ENCODE measurements around the gene VPS13D.

Gene VPS13D

GRCh38 chr1:12244078-12244477, 14.2 kb downstream of the VPS13D start:
- DNase-seq = no peak

DNA sequence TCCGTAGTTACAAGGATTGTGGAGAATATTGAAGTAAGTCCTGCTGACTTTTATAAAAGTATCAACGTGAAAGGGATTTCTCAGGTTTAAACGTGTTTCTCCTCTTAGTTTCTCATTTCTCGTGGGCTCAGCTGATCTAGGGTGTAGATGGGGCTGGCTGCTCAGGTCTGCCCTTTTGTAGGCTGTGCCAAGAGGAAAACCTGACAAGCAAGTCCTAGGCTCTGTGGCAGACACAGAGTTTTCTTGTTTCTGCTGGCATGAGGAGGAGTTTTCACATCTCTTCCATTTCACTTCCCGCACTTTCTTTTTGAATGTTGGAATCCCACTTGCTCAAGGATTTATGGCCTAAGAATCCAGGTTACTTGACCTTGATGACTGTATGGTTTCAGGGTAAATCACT, 14.8 kb downstream of the VPS13D start:
- no peak for DNase-seq

DNA sequence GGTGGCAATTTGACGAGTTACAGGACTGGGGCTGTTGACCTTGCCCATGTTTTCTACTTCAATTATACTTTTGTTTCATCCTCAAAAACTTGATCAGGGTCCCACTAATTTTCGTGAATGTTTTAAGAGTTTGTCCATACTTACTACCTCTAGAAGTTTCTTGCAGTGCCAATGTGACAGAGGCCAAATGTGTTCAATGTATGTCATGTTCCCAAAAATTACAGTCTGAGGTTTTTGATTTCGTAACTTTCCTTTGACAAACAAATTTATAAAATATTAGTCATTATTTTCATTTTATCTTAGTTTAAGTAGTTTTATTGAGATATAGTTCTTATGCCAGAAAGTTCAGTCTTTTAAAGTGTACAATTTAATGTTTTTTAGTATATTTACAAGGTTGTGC, 15.3 kb downstream of the VPS13D start:
- DNase-seq = no peak

DNA sequence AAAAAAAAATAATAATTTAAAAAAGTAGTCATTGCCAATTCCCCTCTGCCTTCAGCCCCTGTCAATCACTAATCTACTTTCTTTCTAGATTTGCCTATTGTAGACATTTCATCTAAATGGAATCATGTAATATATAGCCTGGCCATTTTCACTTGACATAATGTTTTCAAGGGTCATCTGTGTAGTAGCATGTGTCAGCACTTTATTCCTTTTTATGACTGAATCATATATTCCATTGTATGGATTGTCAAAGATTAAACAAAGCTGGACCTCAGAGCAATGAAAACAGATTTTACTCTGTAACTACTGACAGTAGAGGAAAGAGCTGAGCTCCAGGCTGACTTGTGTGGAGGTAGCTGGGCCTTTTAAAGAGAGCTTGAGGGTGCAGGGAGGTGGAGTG, 15.9 kb downstream of the VPS13D start:
- no peak for DNase-seq

DNA sequence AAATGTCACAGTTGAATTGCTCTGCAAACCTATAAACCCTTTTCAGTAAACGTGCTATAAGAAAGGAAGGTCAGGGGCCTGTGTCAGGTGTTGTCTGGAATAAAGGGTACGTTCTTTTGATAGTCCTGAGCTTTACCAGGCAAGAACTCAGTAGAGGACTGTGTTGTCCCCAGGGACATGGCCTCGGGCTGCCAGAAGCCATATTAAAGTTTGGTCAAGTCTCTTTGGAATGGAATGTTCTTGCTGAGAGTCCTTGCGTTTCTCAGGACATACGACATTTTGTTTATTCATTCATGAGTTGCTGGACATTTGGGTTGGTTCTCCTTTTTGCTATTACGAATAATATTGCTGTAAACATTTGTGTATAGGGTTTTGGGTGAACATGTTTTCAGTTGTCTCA, 16.8 kb downstream of the VPS13D start:
- DNase-seq = no peak

GRCh38 chr1:12249181-12249580, 19.4 kb downstream of the VPS13D start:
- no peak for DNase-seq

GRCh38 chr1:12249748-12250147, 19.9 kb downstream of the VPS13D start:
- no peak for DNase-seq

DNA sequence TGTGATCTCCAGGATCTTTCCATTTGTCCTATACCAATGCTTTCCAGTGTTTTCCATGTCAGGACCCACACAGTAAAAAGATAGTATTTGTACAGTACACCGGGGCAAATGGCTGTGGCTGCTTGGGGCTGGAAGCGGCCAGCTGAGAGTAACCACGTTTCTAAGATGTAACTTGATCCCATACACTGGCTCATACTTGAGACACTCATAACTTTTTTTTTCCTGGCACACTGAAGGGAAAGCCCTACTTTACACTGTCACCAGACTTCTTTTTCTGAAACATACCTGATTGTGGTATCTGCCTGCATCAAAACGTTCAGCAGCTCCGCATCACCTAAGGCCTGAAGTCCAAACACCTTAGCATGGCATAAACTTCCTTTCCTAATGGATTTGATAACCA, 21.6 kb downstream of the VPS13D start:
- no peak for DNase-seq

DNA sequence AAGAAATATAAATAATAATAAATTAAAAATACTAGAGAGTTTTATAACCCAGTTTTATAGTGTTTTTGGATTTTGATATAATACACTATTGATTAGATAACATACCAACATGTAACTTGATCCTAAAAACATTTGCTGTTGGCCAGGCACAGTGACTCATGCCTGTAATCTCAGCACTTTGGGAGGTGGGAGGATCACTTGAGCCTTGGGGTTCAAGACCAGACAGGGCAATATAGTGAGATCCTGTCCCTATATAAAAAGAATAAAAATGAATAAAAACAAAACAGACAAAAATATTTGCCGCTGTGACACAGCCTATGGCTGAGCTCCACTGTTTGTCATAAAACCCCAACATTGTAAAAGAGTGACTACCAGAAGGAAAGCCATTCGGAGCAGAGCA, 26.1 kb downstream of the VPS13D start:
- no peak for DNase-seq

DNA sequence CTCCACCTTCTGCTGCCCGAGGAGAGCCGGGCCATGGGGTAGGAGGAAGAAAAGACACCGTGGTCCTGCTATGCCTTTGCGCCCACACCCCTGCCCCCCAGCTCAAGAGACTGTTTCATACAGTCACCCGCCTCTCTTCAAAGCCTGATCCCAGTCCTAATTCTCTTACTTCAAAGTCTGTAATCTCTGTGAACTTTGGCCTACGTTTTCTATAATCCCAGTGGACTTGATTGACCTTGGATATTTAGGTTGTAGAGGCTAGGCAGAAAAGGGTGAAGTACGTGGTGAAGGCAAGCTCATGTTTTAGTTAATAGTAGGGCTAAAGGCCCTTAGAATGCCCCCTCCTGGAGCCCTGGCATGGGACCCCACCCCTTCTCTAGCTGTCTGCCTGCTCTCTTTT, 28.4 kb downstream of the VPS13D start:
- no peak for DNase-seq

DNA sequence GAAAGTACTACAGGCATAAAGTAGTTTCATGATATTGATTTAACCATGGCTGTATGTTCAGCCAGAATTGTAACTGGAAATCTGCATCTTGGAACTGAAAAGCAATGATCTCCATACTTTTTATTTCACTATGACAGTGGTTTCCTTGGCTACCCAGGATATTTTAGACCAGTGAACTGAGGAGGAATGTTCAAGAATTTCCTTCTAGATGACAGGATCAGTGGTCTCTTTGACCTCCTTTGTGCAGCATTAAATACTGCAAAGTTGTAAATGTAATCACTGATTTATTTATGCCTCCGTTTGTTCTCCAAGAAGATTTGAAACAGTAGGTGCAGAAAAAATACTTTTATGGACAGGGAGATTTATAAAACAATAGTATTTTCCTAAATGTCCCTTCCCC, 39.5 kb downstream of the VPS13D start:
- DNase-seq = no peak

DNA sequence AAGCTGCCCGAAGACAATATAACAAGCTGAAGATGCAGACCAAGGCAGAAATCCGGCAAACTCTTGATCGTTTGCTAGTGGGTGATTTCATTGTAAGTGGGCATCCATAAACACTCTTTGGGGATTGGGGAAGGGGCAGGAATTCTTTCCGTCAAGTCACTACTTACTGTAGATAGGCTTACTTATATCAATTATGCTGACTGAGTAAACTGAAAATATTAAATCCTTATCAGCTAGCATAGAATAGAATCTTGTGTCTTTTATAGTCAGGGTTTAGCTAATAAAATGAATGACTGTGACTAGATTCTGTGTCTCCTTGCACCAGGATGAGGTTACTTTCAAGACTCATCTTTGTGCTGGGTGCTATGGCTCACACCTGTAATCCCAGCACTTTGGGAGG, 41.2 kb downstream of the VPS13D start:
- no peak for DNase-seq

- no peak for DNase-seq
Measured at GRCh38 chr1:12272770-12273169, 42.9 kb downstream of the VPS13D start.

DNA sequence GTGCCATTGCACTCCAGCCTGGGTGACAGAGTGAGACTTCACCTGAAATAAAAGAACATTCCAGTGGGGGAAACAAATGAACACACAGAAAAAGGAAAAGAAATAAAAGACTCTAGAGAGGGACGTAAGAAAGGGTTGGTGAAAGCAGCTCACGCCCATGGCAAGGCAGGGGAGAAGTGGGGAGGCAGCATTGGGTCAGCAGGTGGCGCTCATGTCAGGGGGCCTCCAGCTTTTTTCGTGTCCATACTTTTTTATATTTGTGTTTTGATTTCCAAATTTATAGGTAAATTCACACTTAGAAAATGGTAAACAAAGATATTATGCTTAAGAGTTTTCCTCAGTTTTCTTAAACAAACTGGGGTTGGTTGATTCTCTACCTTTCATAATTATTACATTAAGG, 45.5 kb downstream of the VPS13D start:
- DNase-seq = no peak

DNA sequence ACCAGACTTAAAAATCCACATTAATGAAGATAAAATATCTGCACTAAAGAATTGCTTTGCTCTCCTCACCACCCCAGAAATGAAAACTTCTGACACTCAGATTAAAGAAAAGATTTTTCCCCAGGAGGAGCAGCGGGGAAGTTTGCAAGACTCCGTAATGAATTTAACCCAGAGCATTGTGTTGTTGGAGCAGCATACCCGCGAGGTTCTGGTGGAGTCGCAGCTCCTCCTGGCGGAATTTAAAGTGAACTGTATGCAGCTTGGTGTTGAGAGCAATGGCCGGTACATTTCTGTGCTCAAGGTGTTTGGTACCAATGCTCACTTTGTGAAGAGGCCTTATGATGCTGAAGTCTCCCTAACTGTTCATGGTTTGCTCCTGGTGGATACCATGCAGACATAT, 46.4 kb downstream of the VPS13D start:
- no peak for DNase-seq

- DNase-seq = no peak
Measured at GRCh38 chr1:12279003-12279402, 49.2 kb downstream of the VPS13D start.

GRCh38 chr1:12279728-12280464, 50.1 kb downstream of the VPS13D start:
- DNase-seq = no peak

- no peak for DNase-seq
Measured at GRCh38 chr1:12282142-12282541, 52.3 kb downstream of the VPS13D start.

DNA sequence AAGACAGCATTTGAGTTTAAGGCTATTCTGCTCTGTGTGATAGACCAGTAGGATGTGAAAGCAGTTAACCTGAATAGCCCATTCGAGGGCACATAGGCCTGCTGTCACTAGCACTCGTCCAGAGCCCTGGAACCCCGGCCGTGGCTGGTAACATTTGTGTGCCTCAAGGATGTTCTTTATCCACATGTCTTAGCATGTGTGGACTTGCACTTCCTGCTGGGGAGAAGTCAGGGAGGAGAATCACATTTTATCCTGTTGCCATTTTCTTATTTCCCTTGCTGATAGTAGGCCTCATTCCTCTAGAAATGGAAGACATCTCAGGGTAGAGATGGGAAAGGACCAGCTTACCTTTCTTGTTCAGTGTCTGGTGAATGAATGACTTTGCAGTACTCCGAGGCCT, 54.7 kb downstream of the VPS13D start:
- no peak for DNase-seq

- DNase-seq = no peak
Measured at GRCh38 chr1:12285496-12286143, 55.8 kb downstream of the VPS13D start.

- DNase-seq = no peak
Measured at GRCh38 chr1:12287869-12288268, 58.0 kb downstream of the VPS13D start.

DNA sequence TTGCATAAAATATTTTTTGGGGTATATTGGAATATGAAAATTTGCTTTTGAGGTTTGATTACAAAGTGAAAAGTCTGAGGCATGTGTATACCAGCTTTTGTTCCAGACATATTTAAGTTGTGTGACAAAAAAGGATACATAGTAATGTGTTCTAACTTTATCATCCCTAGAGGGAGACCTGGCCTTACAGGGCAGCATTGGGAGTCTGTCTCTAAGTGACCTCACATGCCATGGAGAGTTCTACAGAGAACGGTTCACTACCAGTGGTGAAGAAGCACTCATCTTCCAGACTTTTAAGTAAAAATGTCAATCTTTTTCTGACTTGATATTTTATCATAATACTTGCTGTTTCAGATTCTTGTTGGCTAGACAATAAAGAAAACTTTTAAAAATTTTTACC, 61.0 kb downstream of the VPS13D start:
- no peak for DNase-seq

DNA sequence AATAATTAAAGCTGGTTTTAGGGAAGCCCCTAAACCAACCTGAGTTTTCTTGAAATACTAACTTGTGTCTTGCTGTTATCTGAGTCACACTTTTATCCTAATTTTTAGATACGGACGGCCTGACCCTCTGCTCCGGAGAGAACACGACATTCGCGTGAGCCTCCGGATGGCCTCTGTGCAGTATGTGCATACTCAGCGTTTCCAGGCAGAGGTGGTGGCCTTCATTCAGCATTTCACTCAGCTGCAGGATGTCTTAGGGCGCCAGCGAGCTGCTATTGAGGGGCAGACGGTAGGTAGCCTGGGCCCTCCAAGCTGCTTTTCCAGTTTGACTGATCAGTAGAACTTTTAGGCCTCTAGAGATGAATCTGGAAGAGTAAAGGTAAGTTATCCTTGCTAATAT, 63.6 kb downstream of the VPS13D start:
- no peak for DNase-seq

GRCh38 chr1:12294076-12294475, 64.2 kb downstream of the VPS13D start:
- no peak for DNase-seq

- DNase-seq = no peak
Measured at GRCh38 chr1:12296016-12296415, 66.2 kb downstream of the VPS13D start.

Measured in SIG-M5 (cell line).